H7 (cell line): Measurements from ENCODE around the gene AMDHD2. TPM values are rescaled to one million over a fixed set of nuclear protein-coding genes. Genes with fewer than 3 reads are reported as not detected.
"Not testable (repeated sequence)": the region's sequence is repeated elsewhere in the genome, so short reads cannot be mapped to it uniquely, and the experiment has no call there.

ENCODE experiments used
- DNase-seq: peaks from one replicate; pipeline ENCODE4 v3.0.0; 2012
- H3K27me3 ChIP-seq: 2 replicates; pipeline ENCODE4 v1.6.0; 2011; ENCODE audit warnings: mild to moderate bottlenecking, low read length; ENCODE audit not compliant: control insufficient read depth, insufficient read depth
- H3K36me3 ChIP-seq: replicated peaks from 2 replicates; pipeline ENCODE4 v1.5.1; 2011; ENCODE audit warnings: low read length; ENCODE audit not compliant: control insufficient read depth, insufficient read depth
- H3K4me3 ChIP-seq: 2 replicates; pipeline ENCODE4 v1.5.1; 2011; ENCODE audit warnings: low read depth, mild to moderate bottlenecking, control low read depth, low read length, moderate library complexity; ENCODE audit not compliant: insufficient read depth
- total RNA-seq: library from RNA; depleted of rRNA; stranded (reverse); fragments of >200 nt; shearing (Covaris generic); gene quantifications from 2 replicates; pipeline ENCODE4 v1.2.3, GENCODE V29; 2014; rRNA removed

The AMDHD2 gene
- total RNA-seq, 1 experiment from 2014 or later = 50.5 TPM

DNA sequence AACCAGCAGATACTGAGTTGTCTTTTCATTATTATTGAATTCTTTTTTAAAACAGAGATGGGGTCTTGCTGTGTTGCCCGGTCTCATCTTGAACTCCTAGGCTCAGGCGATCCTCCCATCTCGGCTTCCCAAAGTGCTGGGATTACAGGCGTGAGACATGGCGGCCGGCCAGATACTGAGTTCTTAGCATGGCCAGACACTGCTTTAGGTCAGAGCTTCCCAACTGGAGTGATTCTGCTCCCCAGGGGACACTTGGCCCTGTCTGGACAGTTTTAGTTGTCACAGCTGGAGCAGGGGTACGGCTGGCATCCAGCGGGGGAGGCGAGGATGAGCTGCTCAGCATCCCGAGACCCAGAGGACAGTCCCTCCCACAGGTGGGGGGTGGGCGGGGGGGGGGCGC is 58.7 kb downstream of the AMDHD2 start:
- not testable (repeated sequence) for DNase-seq, H3K27me3 ChIP-seq, H3K36me3 ChIP-seq, H3K4me3 ChIP-seq

DNA sequence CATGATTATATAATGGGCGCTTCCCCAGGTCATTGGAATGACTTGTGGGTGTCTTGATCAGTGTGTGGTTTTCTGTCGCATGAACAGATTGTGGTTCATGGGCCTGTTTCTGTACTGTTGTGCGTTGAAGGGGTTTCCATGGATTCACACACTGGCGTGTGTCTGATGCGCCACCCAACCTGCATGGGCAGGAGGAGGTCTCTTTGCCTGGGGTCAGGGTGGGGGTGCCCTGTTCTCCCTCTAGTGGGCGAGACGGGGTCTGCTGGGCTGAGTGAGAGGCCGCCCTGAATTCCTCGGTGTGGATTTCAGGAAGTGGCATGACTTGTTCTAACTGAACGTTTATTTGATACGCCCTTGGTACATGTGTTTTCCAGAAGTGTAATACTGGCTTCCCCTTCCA is 60.0 kb downstream of the AMDHD2 start:
- not testable (repeated sequence) for DNase-seq, H3K27me3 ChIP-seq, H3K4me3 ChIP-seq, H3K36me3 ChIP-seq

DNA sequence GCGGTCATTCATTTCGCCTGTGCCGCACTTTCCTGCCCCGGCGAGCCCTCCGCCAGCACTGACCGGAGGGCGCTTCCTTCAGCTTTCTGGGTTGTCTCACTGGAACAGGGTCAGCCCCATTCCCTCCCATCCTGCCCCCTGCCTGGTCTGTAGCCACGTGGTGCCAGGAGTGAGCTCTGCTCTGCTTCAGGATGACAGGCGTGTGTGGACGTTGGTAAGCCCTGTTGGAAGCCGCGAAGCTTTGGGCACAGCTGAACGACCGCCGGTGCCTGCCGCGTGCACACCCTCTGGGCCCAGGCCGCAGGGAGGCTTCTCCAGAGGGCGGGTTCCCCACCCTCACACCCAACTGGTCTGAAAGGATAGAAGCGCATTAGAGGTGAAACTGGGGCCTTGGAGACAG is 60.6 kb downstream of the AMDHD2 start:
- H3K36me3 ChIP-seq, H3K27me3 ChIP-seq, H3K4me3 ChIP-seq, DNase-seq: not testable (repeated sequence)

Other genes starting within 250 kb of the AMDHD2 start
- 6.2 and 6.6 TPM in 2 replicates for gene ABCA3, start 179.6 kb upstream of the AMDHD2 start, total RNA-seq
- gene CCNF, start 90.9 kb upstream of the AMDHD2 start, total RNA-seq = 81.5 and 82.6 TPM in 2 replicates
- gene TEDC2, start 60.3 kb upstream of the AMDHD2 start, total RNA-seq = 87.2 and 90.7 TPM in 2 replicates
- 0.73 TPM in 1 of 2 replicates, not detected in the other for gene NTN3, start 49.1 kb upstream of the AMDHD2 start, total RNA-seq
- 12.3 and 13.5 TPM in 2 replicates for gene TBC1D24, start 45.2 kb upstream of the AMDHD2 start, total RNA-seq
- gene ATP6V0C, start 6.4 kb upstream of the AMDHD2 start, total RNA-seq = 40.5 and 56.4 TPM in 2 replicates
- not detected in 2 replicates for gene CEMP1, start 11.0 kb downstream of the AMDHD2 start, total RNA-seq
- gene PDPK1, start 17.6 kb downstream of the AMDHD2 start, total RNA-seq = 11.4 and 21.7 TPM in 2 replicates
- gene KCTD5, start 162.2 kb downstream of the AMDHD2 start, total RNA-seq = 35.2 and 36.7 TPM in 2 replicates
- gene PRSS27, start 199.9 kb downstream of the AMDHD2 start, total RNA-seq = 2.0 and 3.1 TPM in 2 replicates
- 69.0 and 96.1 TPM in 2 replicates for gene SRRM2, start 232.3 kb downstream of the AMDHD2 start, total RNA-seq